Cardiac fibroblast (primary cell): Measurements from ENCODE around the gene NANS.

Experiments
- DNase-seq, 2 donors: peaks; one replicate each; pipeline versions ENCODE4 v3.0.0 to v3.0.0-alpha.2; 2010; ENCODE audit warnings: low read depth in 2 of 2
- H3K4me3 ChIP-seq, 2 donors: replicated peaks in 1 of 2; 1 replicate in 1 of 2; 2 replicates in 1 of 2; pipeline ENCODE4 v1.5.1; 2011; ENCODE audit warnings: low read depth in 2 of 2, low read length in 2 of 2, mild to moderate bottlenecking in 2 of 2, moderate library complexity in 1 of 2
- CTCF ChIP-seq: IDR thresholded peaks from one replicate; pipeline ENCODE4 v1.5.1; 2011; ENCODE audit warnings: low read depth, mild to moderate bottlenecking, low read length, inconsistent platforms

The NANS gene, protein sequence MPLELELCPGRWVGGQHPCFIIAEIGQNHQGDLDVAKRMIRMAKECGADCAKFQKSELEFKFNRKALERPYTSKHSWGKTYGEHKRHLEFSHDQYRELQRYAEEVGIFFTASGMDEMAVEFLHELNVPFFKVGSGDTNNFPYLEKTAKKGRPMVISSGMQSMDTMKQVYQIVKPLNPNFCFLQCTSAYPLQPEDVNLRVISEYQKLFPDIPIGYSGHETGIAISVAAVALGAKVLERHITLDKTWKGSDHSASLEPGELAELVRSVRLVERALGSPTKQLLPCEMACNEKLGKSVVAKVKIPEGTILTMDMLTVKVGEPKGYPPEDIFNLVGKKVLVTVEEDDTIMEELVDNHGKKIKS

GRCh38 chr9:98056269-98057137, at the start of gene NANS:
NANS (plus strand) TSS chr9:98056732; CDS start chr9:98056809, 77 bp downstream.
- H3K4me3 ChIP-seq = peak within 1 kb of the TSS; percentile 78 to 89
- TF ChIP-seq CTCF = no peak
- peak; percentile 96 for DNase-seq

DNA sequence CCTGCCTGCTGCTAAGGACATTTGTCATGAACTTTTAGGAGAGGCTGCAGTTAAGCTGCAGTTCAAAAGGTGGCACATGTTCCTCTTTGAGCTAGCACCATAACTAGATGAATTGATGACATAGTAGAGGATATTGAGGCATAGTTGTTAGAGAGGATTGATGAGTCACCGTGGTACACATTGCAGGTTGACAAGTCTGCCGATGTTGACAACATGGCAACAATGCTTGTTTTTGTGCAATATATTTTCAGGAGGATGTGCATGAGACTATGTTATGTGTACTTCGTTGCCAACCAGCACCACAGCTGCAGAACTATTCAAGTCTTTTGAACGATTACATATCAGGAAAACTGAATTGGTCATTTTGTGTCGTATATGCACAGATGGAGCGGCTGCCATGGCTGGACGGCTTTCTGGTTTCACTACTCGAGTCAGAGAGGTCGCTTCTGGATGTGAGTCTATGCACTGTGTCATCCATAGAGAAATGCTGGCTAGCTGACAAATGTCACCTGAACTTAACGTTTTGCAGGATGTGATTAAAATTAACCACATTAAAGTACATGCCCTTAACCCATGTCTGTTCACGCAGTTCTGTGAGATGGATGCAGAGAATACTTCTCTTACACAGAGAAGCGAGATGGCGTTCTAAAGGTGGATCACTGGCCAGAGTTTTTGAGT, 49.1 kb upstream of the NANS start:
- no peak overlapping the region for H3K4me3 ChIP-seq
- no peak for TF ChIP-seq CTCF
- DNase-seq = peak in 1 of 2 donors; percentile 44

- no peak for TF ChIP-seq CTCF
These were observed 47.8 kb upstream of the NANS start for GRCh38 chr9:98008764-98009163.

DNA sequence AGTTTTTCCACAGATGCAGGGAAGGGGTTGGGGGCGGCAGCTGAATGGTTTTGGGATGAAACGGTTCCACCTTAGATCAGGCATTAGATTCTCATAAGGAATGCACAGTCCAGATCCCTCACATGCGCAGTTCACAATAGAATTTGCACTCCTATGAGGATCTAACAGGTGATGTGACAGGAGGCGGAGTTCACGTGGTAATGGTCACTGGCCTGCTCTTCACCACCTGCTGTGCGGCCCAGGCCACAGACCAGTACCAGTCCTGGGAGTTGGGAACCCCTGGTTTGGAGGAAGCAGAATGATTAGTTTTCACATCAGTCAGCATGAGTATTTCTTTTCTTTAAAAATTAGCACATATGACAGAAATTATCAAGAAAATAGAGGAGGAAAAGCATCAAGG, 47.1 kb upstream of the NANS start:
- TF ChIP-seq CTCF = no peak
- DNase-seq = no peak

More at GRCh38 chr9:98008764-98009163, 47.8 kb upstream of the NANS start:
- no peak overlapping the region for H3K4me3 ChIP-seq
- peak in 1 of 2 donors; percentile 36 for DNase-seq

DNA sequence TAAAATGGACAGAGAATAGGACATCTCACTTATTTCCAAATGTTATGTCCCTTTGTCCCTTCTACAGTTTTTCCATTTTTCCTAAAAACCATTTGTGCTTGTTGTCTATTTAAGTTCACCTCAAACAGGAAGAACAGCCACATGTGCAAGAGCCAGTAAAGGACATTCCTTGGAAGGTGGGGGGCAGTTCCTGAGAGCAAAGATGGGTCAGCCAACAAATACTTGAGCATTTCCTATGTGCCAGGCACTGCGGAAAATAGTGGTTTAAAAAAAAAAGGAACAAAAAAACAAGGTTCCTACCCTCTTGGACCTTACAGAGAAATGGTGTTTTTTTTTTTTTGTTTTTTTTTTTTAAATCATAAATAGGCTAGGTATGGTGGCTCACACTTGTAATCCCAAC, 46.6 kb upstream of the NANS start:
- no peak for TF ChIP-seq CTCF

More for the DNA sequence above, 47.1 kb upstream of the NANS start:
- H3K4me3 ChIP-seq = no peak overlapping the region

DNA sequence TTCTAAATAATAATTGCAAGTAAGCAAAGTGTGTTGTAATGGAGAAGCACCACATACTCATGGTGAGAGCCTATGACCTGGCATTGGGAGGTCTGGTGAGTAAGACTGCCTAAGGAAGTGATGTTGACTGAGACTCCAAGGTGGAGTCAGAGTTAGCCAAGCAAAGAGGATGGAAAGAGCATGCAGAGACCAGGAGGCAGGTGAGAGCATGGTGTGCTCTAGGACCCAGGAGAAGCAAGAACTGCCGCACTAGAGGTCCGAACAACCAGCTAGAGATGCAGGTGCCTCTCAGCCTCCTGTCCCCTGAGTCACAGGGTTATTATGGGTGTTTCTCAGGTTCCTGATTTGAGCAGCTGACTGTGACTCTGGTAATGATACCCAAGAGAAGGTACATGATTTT, 46.1 kb upstream of the NANS start:
- no peak for TF ChIP-seq CTCF
- DNase-seq = peak; percentile 55 to 86
- no peak overlapping the region for H3K4me3 ChIP-seq

More for the DNA sequence above, 46.6 kb upstream of the NANS start:
- peak; percentile 85 to 92 for DNase-seq
- no peak overlapping the region for H3K4me3 ChIP-seq
